ENCODE data around the gene LINC01488. TPM values are rescaled to one million over a fixed set of nuclear protein-coding genes. Genes with fewer than 3 reads are reported as not detected.

Gene LINC01488
- total RNA-seq, 1 experiment from 2014 or later, result not detected

DNA sequence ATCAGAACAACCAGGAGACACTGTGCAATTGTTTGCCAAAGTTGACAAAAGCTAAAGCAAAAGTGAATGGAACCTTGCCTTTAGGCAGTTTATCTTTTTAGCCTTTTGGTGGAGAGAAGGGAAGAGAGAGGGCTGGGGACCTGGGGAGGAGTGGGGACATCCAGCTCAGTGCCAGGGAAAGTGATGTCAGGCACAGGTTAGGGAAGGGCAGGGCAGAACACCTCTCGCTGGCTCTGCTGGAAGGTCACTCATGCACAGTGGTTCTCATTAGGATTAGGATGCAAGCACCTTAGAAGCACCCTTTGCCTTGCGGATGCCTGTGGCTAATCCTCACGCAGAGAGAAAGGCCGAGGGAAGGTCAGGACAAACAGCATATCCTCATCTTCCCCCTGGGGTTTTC, 14.3 kb upstream of the LINC01488 start:
- no peak for TF ChIP-seq POLR2A (IDR thresholded peaks at IDR 0.05; ENCODE audit: borderline replicate concordance, extremely low read depth, insufficient read depth, insufficient read length)
- TF ChIP-seq SRF (IDR thresholded peaks at IDR 0.05; ENCODE audit: low read depth), result no peak
- TF ChIP-seq ZFX (IDR thresholded peaks at IDR 0.05), result no peak
- no peak overlapping the region for H3K4me2 ChIP-seq (ENCODE audit: low read length)
- ChIA-PET RAD21 (ENCODE audit: low non-redundant PET in 1 of 2, low total read pairs in 2 of 2, uncharacterized antibody in 2 of 2, unreplicated experiment in 2 of 2) (no interaction called here), CTCF (no interaction called here), POLR2A (no interaction called here)
- no peaks in the 10 kb centered on the region for H3K79me2 ChIP-seq (ENCODE audit: insufficient read depth, low read length)
- H3K4me1 ChIP-seq (ENCODE audit: control insufficient read depth in 1 of 2, insufficient read depth in 2 of 2, low read length in 2 of 2), result no peaks in the 10 kb centered on the region
- no peak overlapping the region for H3K9ac ChIP-seq (ENCODE audit: low read length)
- H3K27ac ChIP-seq (ENCODE audit: low read depth, low read length), result no peak overlapping the region
- ATAC-seq (no peak), DNase-seq (ENCODE audit: low read depth, low spot score) (no peak)
- H3K4me3 ChIP-seq (replicated peaks in 1 of 2; ENCODE audit: low read depth in 1 of 2, low read length in 2 of 2), result no peak overlapping the region
- no peaks in the 10 kb centered on the region for H4K20me1 ChIP-seq (ENCODE audit: insufficient read depth)
- H2AFZ ChIP-seq (ENCODE audit: low read depth, low read length, poor library complexity, severe bottlenecking), result no peak overlapping the region
- H3K36me3 ChIP-seq (ENCODE audit: control insufficient read depth in 1 of 2, insufficient read depth in 2 of 2, low read length in 2 of 2), result no peaks in the 10 kb centered on the region
- intact Hi-C loops (cut with micrococcal nuclease), result no loop called here
- H3K9me3 ChIP-seq (ENCODE audit: control insufficient read depth in 1 of 2, insufficient read depth in 1 of 2, low read depth in 1 of 2, low read length in 2 of 2), result no peaks in the 10 kb centered on the region
- no peaks in the 10 kb centered on the region for H3K9me2 ChIP-seq (ENCODE audit: insufficient read depth)
- no TSS peak for BruUV-seq (replicated peaks)
- H3K27me3 ChIP-seq (ENCODE audit: insufficient read depth, low read length), result no peaks in the 10 kb centered on the region

- intact Hi-C loops (cut with micrococcal nuclease), result no loop called here
- BruUV-seq (replicated peaks), result no TSS peak
- Histone ChIP-seq H3K27ac (ENCODE audit: low read depth, low read length) (no peak overlapping the region), H3K9me3 (ENCODE audit: control insufficient read depth in 1 of 2, insufficient read depth in 1 of 2, low read depth in 1 of 2, low read length in 2 of 2) (no peaks in the 10 kb centered on the region), H3K4me1 (ENCODE audit: control insufficient read depth in 1 of 2, insufficient read depth in 2 of 2, low read length in 2 of 2) (no peaks in the 10 kb centered on the region), H3K36me3 (ENCODE audit: control insufficient read depth in 1 of 2, insufficient read depth in 2 of 2, low read length in 2 of 2) (no peaks in the 10 kb centered on the region), H3K4me2 (ENCODE audit: low read length) (no peak overlapping the region), H3K9me2 (ENCODE audit: insufficient read depth) (no peaks in the 10 kb centered on the region), H3K9ac (ENCODE audit: low read length) (no peak overlapping the region), H3K4me3 (replicated peaks in 1 of 2; ENCODE audit: low read depth in 1 of 2, low read length in 2 of 2) (no peak overlapping the region), H2AFZ (ENCODE audit: low read depth, low read length, poor library complexity, severe bottlenecking) (no peak overlapping the region), H3K79me2 (ENCODE audit: insufficient read depth, low read length) (no peaks in the 10 kb centered on the region), H4K20me1 (ENCODE audit: insufficient read depth) (no peaks in the 10 kb centered on the region), H3K27me3 (ENCODE audit: insufficient read depth, low read length) (no peaks in the 10 kb centered on the region)
- DNase-seq (ENCODE audit: low read depth, low spot score) (no peak), ATAC-seq (no peak)
- RAD21 ChIA-PET (ENCODE audit: low non-redundant PET in 1 of 2, low total read pairs in 2 of 2, uncharacterized antibody in 2 of 2, unreplicated experiment in 2 of 2), result no interaction called here
- CTCF ChIA-PET, result no interaction called here
- TF ChIP-seq YY1 (IDR thresholded peaks at IDR 0.05; ENCODE audit: extremely low read depth, insufficient replicate concordance, low read depth, low read length) (no peak), ZFX (IDR thresholded peaks at IDR 0.05) (no peak), EZH2 (IDR thresholded peaks at IDR 0.05) (no peak), POLR2A (IDR thresholded peaks at IDR 0.05; ENCODE audit: borderline replicate concordance, extremely low read depth, insufficient read depth, insufficient read length) (no peak), ELF1 (IDR thresholded peaks at IDR 0.05; ENCODE audit: borderline replicate concordance, low read depth) (no peak), EGR1 (IDR thresholded peaks at IDR 0.05; ENCODE audit: low read depth) (no peak), JUND (IDR thresholded peaks at IDR 0.05) (no peak), CEBPB (IDR thresholded peaks at IDR 0.05; ENCODE audit: low read depth) (no peak), ATF3 (IDR thresholded peaks at IDR 0.05) (no peak)
- POLR2A ChIA-PET, result no interaction called here
These were observed 13.8 kb upstream of the LINC01488 start for GRCh38 chr11:69467646-69468045.
